ENCODE data around the gene FBXW5.

DNA sequence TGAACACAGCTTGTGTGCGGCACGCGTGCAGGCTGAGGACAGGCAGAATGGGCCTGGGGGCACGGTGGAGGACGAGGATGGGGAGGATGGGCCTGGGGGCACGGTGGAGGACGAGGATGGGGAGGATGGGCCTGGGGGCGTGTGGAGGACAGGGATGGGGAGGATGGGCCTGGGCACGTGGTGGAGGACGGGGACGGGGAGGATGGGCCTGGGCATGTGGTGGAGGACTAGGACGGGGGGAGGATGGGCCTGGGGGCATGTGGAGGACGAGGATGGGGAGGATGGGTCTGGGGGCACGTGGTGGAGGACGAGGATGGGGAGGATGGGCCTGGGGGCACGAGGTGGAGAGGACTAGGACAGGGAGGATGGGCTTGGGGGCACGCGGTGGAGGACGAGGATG lies 22.0 kb downstream of the FBXW5 start:
- TF ChIP-seq, protein P1, sequence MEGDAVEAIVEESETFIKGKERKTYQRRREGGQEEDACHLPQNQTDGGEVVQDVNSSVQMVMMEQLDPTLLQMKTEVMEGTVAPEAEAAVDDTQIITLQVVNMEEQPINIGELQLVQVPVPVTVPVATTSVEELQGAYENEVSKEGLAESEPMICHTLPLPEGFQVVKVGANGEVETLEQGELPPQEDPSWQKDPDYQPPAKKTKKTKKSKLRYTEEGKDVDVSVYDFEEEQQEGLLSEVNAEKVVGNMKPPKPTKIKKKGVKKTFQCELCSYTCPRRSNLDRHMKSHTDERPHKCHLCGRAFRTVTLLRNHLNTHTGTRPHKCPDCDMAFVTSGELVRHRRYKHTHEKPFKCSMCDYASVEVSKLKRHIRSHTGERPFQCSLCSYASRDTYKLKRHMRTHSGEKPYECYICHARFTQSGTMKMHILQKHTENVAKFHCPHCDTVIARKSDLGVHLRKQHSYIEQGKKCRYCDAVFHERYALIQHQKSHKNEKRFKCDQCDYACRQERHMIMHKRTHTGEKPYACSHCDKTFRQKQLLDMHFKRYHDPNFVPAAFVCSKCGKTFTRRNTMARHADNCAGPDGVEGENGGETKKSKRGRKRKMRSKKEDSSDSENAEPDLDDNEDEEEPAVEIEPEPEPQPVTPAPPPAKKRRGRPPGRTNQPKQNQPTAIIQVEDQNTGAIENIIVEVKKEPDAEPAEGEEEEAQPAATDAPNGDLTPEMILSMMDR (IDR thresholded peaks at IDR 0.05): no peak
- no peak for TF ChIP-seq POLR2A (IDR thresholded peaks at IDR 0.05)

Measured in prostate gland (tissue), 2 donors.